HepG2 (cell line): ENCODE results near the gene DOP1B. TPM values are rescaled to one million over a fixed set of nuclear protein-coding genes. Genes with fewer than 3 reads are reported as not detected.

ENCODE experiments used
- ADNP ChIP-seq: sonication (generic); formaldehyde crosslinking; IDR thresholded peaks from 2 replicates; pipeline ENCODE4 v1.4.0; 2020; ENCODE audit warnings: missing genetic modification reagents
- MLLT10 ChIP-seq: sonication (generic); formaldehyde crosslinking; IDR thresholded peaks from 2 replicates; pipeline ENCODE4 v1.4.0; 2020; ENCODE audit warnings: missing genetic modification reagents
- MYPOP ChIP-seq: sonication (generic); formaldehyde crosslinking; IDR thresholded peaks from 2 replicates; pipeline ENCODE4 v1.8.1; 2023; ENCODE audit warnings: mild to moderate bottlenecking, moderate library complexity, missing genetic modification reagents
- RAD21 ChIP-seq: fragments of 450-650 bp; formaldehyde crosslinking; IDR thresholded peaks from 2 replicates; pipeline ENCODE4 v1.5.0; 2020; ENCODE audit warnings: mild to moderate bottlenecking
- RBM22 ChIP-seq: fragments of 200-400 bp; formaldehyde crosslinking; optimal IDR thresholded peaks from 2 replicates; pipeline ENCODE3; 2017; ENCODE audit warnings: mild to moderate bottlenecking, low read length, moderate library complexity
- SKI ChIP-seq: fragments of 450-650 bp; IDR thresholded peaks from one replicate; pipeline ENCODE4 v1.6.1; 2018; ENCODE audit warnings: mild to moderate bottlenecking; ENCODE audit not compliant: partially characterized antibody
- SPEN ChIP-seq: sonication (generic); formaldehyde crosslinking; IDR thresholded peaks from 2 replicates; pipeline ENCODE4 v1.5.1; 2020; ENCODE audit warnings: low read depth, mild to moderate bottlenecking, missing genetic modification reagents
- ZNF234 ChIP-seq: sonication (generic); formaldehyde crosslinking; conservative IDR thresholded peaks from 2 replicates; pipeline ENCODE4 v1.5.1; 2020; ENCODE audit warnings: mild to moderate bottlenecking, missing genetic modification reagents
- ZNF24 ChIP-seq: fragments of 450-650 bp; IDR thresholded peaks from 2 replicates; pipeline ENCODE4 v1.6.1; 2017; ENCODE audit warnings: antibody characterized with exemption, mild to moderate bottlenecking
- ZNF280B ChIP-seq: sonication (generic); formaldehyde crosslinking; IDR thresholded peaks from 2 replicates; pipeline ENCODE4 v1.5.0; 2020; ENCODE audit warnings: missing genetic modification reagents, mild to moderate bottlenecking, borderline replicate concordance
- ZNF337 ChIP-seq: sonication (generic); formaldehyde crosslinking; IDR thresholded peaks from 2 replicates; pipeline ENCODE4 v1.5.1; 2020; ENCODE audit warnings: missing genetic modification reagents, low read depth, mild to moderate bottlenecking, borderline replicate concordance
- ZNF512B ChIP-seq: sonication (generic); formaldehyde crosslinking; IDR thresholded peaks from 2 replicates; pipeline ENCODE4 v1.5.1; 2020; ENCODE audit warnings: missing genetic modification reagents, mild to moderate bottlenecking, borderline replicate concordance
- ZNF660 ChIP-seq: sonication (generic); formaldehyde crosslinking; IDR thresholded peaks from 2 replicates; pipeline ENCODE4 v1.5.1; 2020; ENCODE audit warnings: mild to moderate bottlenecking, low read depth, missing genetic modification reagents, borderline replicate concordance
- ZNF747 ChIP-seq: sonication (generic); formaldehyde crosslinking; IDR thresholded peaks from 2 replicates; pipeline ENCODE4 v1.8.1; 2023; ENCODE audit warnings: missing genetic modification reagents, mild to moderate bottlenecking, borderline replicate concordance
- ZNF770 ChIP-seq: sonication (generic); formaldehyde crosslinking; IDR thresholded peaks from 2 replicates; pipeline ENCODE4 v1.5.0; 2020; ENCODE audit warnings: mild to moderate bottlenecking, missing genetic modification reagents
- polyA plus RNA-seq, 8 experiments: library from polyadenylated mRNA; depleted of rRNA in 3 of 8; stranded (reverse) in 7 of 8; unstranded in 1 of 8; fragments of >200 nt; fragmentation: Illumina TruSeq in 4 of 8; extraction: Trizol in 4 of 8; gene quantifications; 2 replicates each; pipeline versions ENCODE4 v1.2.1 to v1.2.3, GENCODE V29; 2011 to 2016; ENCODE audit warnings: low read depth in 4 of 8, missing spikeins in 1 of 8, mixed read lengths in 1 of 8; ENCODE audit not compliant: insufficient read depth in 1 of 8
- total RNA-seq, 5 experiments: library from RNA; depleted of rRNA; stranded (reverse); fragments of >200 nt; fragmentation: Illumina TruSeq; extraction: Trizol; gene quantifications; 2 replicates each; pipeline ENCODE4 v1.2.3, GENCODE V29; 2016; ENCODE audit warnings: low read depth in 1 of 5
- TF ChIP-seq, protein P1 (sequence below): IDR thresholded peaks from 2 replicates; pipeline ENCODE4 v1.6.1; 2016; ENCODE audit warnings: missing compliant biosample characterization, missing genetic modification reagents, borderline replicate concordance
- TF ChIP-seq, protein P2 (sequence below): sonication (generic); formaldehyde crosslinking; IDR thresholded peaks from 2 replicates; pipeline ENCODE4 v1.4.0; 2020; ENCODE audit warnings: missing genetic modification reagents

DOP1B gene
- total and polyA plus RNA-seq, 2 of the 13 experiments (the other 11 are each of a cell fraction or from before 2014, with no cell fraction given): 2.8 to 3.2 TPM

- TF ChIP-seq, protein P1, sequence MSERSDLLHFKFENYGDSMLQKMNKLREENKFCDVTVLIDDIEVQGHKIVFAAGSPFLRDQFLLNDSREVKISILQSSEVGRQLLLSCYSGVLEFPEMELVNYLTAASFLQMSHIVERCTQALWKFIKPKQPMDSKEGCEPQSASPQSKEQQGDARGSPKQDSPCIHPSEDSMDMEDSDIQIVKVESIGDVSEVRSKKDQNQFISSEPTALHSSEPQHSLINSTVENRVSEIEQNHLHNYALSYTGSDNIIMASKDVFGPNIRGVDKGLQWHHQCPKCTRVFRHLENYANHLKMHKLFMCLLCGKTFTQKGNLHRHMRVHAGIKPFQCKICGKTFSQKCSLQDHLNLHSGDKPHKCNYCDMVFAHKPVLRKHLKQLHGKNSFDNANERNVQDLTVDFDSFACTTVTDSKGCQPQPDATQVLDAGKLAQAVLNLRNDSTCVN: no peak
- TF ChIP-seq, protein P2, sequence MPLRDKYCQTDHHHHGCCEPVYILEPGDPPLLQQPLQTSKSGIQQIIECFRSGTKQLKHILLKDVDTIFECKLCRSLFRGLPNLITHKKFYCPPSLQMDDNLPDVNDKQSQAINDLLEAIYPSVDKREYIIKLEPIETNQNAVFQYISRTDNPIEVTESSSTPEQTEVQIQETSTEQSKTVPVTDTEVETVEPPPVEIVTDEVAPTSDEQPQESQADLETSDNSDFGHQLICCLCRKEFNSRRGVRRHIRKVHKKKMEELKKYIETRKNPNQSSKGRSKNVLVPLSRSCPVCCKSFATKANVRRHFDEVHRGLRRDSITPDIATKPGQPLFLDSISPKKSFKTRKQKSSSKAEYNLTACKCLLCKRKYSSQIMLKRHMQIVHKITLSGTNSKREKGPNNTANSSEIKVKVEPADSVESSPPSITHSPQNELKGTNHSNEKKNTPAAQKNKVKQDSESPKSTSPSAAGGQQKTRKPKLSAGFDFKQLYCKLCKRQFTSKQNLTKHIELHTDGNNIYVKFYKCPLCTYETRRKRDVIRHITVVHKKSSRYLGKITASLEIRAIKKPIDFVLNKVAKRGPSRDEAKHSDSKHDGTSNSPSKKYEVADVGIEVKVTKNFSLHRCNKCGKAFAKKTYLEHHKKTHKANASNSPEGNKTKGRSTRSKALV (CRISPR knock-in tag): peak; percentile 68; the same call in 1 of the 2 replicates
- no peak for TF ChIP-seq ZNF24
- TF ChIP-seq ZNF747 (CRISPR knock-in tag): no peak
- TF ChIP-seq ADNP (CRISPR knock-in tag): no peak
- no peak for TF ChIP-seq ZNF512B
- no peak for TF ChIP-seq MYPOP (CRISPR knock-in tag)
- TF ChIP-seq ZNF280B (CRISPR knock-in tag): no peak
- no peak for TF ChIP-seq ZNF234 (CRISPR knock-in tag)
- TF ChIP-seq RAD21 (CRISPR knock-in tag): peak; percentile 37; the same call in 1 of the 2 replicates
- no peak for TF ChIP-seq MLLT10
- no peak for TF ChIP-seq RBM22
- TF ChIP-seq SKI: no peak
- no peak for TF ChIP-seq ZNF660 (CRISPR knock-in tag)
- peak; percentile 59 for TF ChIP-seq SPEN
- no peak for TF ChIP-seq ZNF337 (CRISPR knock-in tag)
- TF ChIP-seq ZNF770 (CRISPR knock-in tag): no peak
Observed at GRCh38 chr21:36156815-36157670, at the start of gene DOP1B (continued).
